SU-DHL-6 (cell line): ENCODE data around the gene USF1.

Experiments used
- H2AFZ ChIP-seq: fragments of 200-600 bp; sonication (generic); 2 replicates; pipeline ENCODE4 v1.6.1; 2014; ENCODE audit warnings: low read depth, mild to moderate bottlenecking, moderate library complexity, mixed read lengths, antibody characterized with exemption, low read length; ENCODE audit not compliant: severe bottlenecking
- H3F3A ChIP-seq: fragments of 200-600 bp; shearing (Covaris generic); 2 replicates; pipeline ENCODE4 v1.6.0; 2016; ENCODE audit warnings: antibody characterized with exemption, mild to moderate bottlenecking; ENCODE audit not compliant: insufficient read depth
- H3K27ac ChIP-seq: fragments of 200-600 bp; sonication (generic); 2 replicates; pipeline ENCODE4 v1.5.1; 2016; ENCODE audit warnings: low read depth, mild to moderate bottlenecking, low read length, moderate library complexity, mixed read lengths
- H3K27me3 ChIP-seq: fragments of 200-600 bp; sonication (generic), shearing (Covaris generic); 2 replicates; pipeline ENCODE4 v1.6.0; 2014; ENCODE audit warnings: mild to moderate bottlenecking, low read length
- H3K36me3 ChIP-seq: fragments of 200-600 bp; sonication (generic); 2 replicates; pipeline ENCODE4 v1.6.1; 2014; ENCODE audit warnings: mild to moderate bottlenecking, low read length, mixed read lengths
- H3K4me2 ChIP-seq: fragments of 300-600, 200-600 bp; shearing (Covaris generic), sonication (generic); 2 replicates; pipeline ENCODE4 v1.6.0; 2014; ENCODE audit warnings: low read length, low read depth, mild to moderate bottlenecking; ENCODE audit not compliant: poor library complexity, severe bottlenecking
- H3K4me3 ChIP-seq: fragments of 200-600 bp; sonication (generic); 2 replicates; pipeline ENCODE4 v1.5.1; 2014; ENCODE audit warnings: antibody characterized with exemption, low read length, mild to moderate bottlenecking, mixed read lengths; ENCODE audit not compliant: insufficient read depth, poor library complexity, severe bottlenecking
- H3K79me2 ChIP-seq: fragments of 200-600 bp; sonication (generic); 2 replicates; pipeline ENCODE4 v1.6.1; 2014; ENCODE audit warnings: mild to moderate bottlenecking, low read length, moderate library complexity; ENCODE audit not compliant: insufficient read depth
- H3K9ac ChIP-seq: fragments of 200-600 bp; sonication (generic); 2 replicates; pipeline ENCODE4 v1.7.0; 2014; ENCODE audit warnings: mild to moderate bottlenecking, low read length
- H3K9me2 ChIP-seq: fragments of 200-600 bp; sonication (generic); replicated peaks from 2 replicates; pipeline ENCODE4 v1.6.1; 2014; ENCODE audit warnings: low read length; ENCODE audit not compliant: insufficient read depth
- H3K9me3 ChIP-seq: fragments of 200-600 bp; sonication (generic); 2 replicates; pipeline ENCODE4 v1.6.1; 2014; ENCODE audit warnings: low read length, mixed read lengths; ENCODE audit not compliant: insufficient read depth
- H4K20me1 ChIP-seq: fragments of 200-600 bp; sonication (generic); 2 replicates; pipeline ENCODE4 v1.6.1; 2014; ENCODE audit warnings: low read depth, mild to moderate bottlenecking, antibody characterized with exemption, low read length, moderate library complexity, mixed read lengths
- CTCF ChIP-seq: fragments of 200-600 bp; sonication (generic); IDR thresholded peaks from one replicate; pipeline ENCODE4 v1.5.1; 2017; ENCODE audit warnings: antibody characterized with exemption, mild to moderate bottlenecking, low read length, moderate library complexity; ENCODE audit not compliant: insufficient read depth, poor library complexity, severe bottlenecking
- EZH2phosphoT487 ChIP-seq: fragments of 200-600 bp; sonication (generic), shearing (Covaris generic); conservative IDR thresholded peaks from 2 replicates; pipeline ENCODE4 v1.6.1; 2018; ENCODE audit warnings: mild to moderate bottlenecking, antibody characterized with exemption, low read length, moderate library complexity, mixed read lengths

USF1 gene

GRCh38 chr1:161008869-161009510 is 36.8 kb downstream of the USF1 start:
- Histone ChIP-seq H3K79me2 (no peaks in the 10 kb centered on the region; the same call in 1 of the 2 replicates), H3K9me3 (no peaks in the 10 kb centered on the region), H3K9ac (no peak overlapping the region), H3K27me3 (no peaks in the 10 kb centered on the region), H3K27ac (no peak overlapping the region), H3K36me3 (no peaks in the 10 kb centered on the region), H3K4me3 (no peak overlapping the region), H3K4me2 (no peak overlapping the region), H3F3A (no peaks in the 10 kb centered on the region), H2AFZ (no peak overlapping the region), H4K20me1 (no peaks in the 10 kb centered on the region), H3K9me2 (no peaks in the 10 kb centered on the region)
- TF ChIP-seq EZH2phosphoT487 (no peak), CTCF (no peak)

- TF ChIP-seq EZH2phosphoT487 (no peak), CTCF (no peak)
- Histone ChIP-seq H4K20me1 (no peaks in the 10 kb centered on the region), H3K27me3 (no peaks in the 10 kb centered on the region)
Measured at GRCh38 chr1:161007369-161007768, 38.4 kb downstream of the USF1 start.

GRCh38 chr1:161006563-161006962 is 39.2 kb downstream of the USF1 start:
- Histone ChIP-seq H3K9me2 (no peaks in the 10 kb centered on the region), H3K9me3 (no peaks in the 10 kb centered on the region), H3K79me2 (no peaks in the 10 kb centered on the region; the same call in 1 of the 2 replicates), H2AFZ (no peak overlapping the region), H3K4me3 (no peak overlapping the region), H3K27me3 (no peaks in the 10 kb centered on the region), H3K36me3 (no peaks in the 10 kb centered on the region), H4K20me1 (no peaks in the 10 kb centered on the region), H3K4me2 (no peak overlapping the region), H3K9ac (no peak overlapping the region), H3F3A (no peaks in the 10 kb centered on the region), H3K27ac (no peak overlapping the region)
- TF ChIP-seq CTCF (no peak), EZH2phosphoT487 (no peak)

More at GRCh38 chr1:161007369-161007768, 38.4 kb downstream of the USF1 start:
- H3K9me2 ChIP-seq, result no peaks in the 10 kb centered on the region
- H2AFZ ChIP-seq, result no peak overlapping the region
- no peak overlapping the region for H3K9ac ChIP-seq
- H3K4me2 ChIP-seq, result no peak overlapping the region
- no peak overlapping the region for H3K27ac ChIP-seq
- no peaks in the 10 kb centered on the region; the same call in 1 of the 2 replicates for H3K79me2 ChIP-seq
- H3F3A ChIP-seq, result no peaks in the 10 kb centered on the region
- H3K4me3 ChIP-seq, result no peak overlapping the region
- no peaks in the 10 kb centered on the region for H3K36me3 ChIP-seq
- H3K9me3 ChIP-seq, result no peaks in the 10 kb centered on the region
